HG03097 (cell line): Measurements from ENCODE around the gene DLEC1.
A peak's percentile ranks its signal among the peaks of the same experiment; 100 is the strongest.

Experiments
- ATAC-seq: cut with Tn5 transposase; IDR thresholded peaks from one replicate; pipeline ENCODE4 v1.9.1; 2021; ENCODE audit not compliant: unreplicated experiment, low FRiP score

Gene DLEC1, protein sequence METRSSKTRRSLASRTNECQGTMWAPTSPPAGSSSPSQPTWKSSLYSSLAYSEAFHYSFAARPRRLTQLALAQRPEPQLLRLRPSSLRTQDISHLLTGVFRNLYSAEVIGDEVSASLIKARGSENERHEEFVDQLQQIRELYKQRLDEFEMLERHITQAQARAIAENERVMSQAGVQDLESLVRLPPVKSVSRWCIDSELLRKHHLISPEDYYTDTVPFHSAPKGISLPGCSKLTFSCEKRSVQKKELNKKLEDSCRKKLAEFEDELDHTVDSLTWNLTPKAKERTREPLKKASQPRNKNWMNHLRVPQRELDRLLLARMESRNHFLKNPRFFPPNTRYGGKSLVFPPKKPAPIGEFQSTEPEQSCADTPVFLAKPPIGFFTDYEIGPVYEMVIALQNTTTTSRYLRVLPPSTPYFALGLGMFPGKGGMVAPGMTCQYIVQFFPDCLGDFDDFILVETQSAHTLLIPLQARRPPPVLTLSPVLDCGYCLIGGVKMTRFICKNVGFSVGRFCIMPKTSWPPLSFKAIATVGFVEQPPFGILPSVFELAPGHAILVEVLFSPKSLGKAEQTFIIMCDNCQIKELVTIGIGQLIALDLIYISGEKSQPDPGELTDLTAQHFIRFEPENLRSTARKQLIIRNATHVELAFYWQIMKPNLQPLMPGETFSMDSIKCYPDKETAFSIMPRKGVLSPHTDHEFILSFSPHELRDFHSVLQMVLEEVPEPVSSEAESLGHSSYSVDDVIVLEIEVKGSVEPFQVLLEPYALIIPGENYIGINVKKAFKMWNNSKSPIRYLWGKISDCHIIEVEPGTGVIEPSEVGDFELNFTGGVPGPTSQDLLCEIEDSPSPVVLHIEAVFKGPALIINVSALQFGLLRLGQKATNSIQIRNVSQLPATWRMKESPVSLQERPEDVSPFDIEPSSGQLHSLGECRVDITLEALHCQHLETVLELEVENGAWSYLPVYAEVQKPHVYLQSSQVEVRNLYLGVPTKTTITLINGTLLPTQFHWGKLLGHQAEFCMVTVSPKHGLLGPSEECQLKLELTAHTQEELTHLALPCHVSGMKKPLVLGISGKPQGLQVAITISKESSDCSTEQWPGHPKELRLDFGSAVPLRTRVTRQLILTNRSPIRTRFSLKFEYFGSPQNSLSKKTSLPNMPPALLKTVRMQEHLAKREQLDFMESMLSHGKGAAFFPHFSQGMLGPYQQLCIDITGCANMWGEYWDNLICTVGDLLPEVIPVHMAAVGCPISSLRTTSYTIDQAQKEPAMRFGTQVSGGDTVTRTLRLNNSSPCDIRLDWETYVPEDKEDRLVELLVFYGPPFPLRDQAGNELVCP (N-terminal part only)

GRCh38 chr3:38039101-38039898, at the start of gene DLEC1:
Gene DLEC1 (plus strand): TSS chr3:38039208. CDS start chr3:38039226, 18 bp downstream.
- ATAC-seq, result peak; percentile 93

DNA sequence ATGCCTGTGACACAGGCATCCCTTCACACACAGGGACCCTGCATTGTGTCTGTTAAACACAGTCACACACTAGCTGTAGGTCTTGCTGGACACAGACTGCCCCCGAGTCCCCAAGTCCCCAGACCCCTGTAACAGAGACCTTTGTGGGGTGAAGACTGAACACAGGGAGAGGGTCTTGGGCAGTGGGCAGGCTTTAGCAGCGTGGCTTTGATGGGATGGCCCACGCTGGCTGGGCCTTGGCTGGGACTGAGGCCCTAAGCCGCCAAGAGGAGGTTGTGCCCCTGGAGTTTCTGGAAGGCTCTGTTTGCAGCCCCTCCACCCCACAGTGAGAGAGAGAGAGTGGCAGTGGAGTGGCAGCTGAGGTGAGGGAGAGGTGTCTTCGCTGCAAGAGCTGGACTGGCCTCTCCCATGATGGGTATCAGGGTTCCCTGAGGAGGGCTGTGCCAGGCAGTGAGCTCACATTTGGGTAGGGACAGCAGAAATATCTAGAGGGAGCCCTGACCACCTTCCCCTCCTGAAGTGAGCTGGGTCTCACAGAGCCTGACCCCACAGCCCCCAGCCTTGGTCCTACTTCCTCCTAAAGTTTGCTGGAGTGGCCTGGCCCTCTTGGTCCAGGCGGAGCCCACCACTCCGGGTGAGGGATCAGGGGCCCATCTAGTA, 49.1 kb upstream of the DLEC1 start:
- ATAC-seq, result no peak

- ATAC-seq, result no peak
Observed at GRCh38 chr3:37990527-37990926, 48.5 kb upstream of the DLEC1 start, which contains the start of gene VILL. Gene VILL (plus strand): TSS chr3:37990786. CDS start chr3:37993673, 2,887 bp downstream.

- no peak for ATAC-seq
Observed at GRCh38 chr3:37991109-37991508, 47.9 kb upstream of the DLEC1 start.

DNA sequence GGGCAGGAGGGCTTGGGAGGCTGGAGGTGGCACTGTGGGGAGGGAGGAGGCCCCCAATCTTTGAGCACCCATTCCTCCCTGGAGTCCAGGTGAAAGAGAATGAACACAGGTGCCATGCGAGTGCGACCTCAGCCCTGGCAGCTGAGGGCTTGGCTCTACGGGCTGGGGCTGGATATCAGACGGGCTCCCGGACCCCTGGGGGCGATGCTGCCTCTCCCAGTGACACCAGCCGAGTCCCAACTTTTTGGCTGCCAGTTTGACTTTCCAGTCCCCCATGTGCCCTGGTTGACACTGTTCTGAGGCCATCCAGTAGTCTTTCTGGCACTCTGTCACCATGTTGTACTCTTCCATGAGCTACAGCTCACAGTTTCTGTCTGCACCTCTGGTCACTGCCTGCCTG, 47.2 kb upstream of the DLEC1 start:
- ATAC-seq, result no peak

GRCh38 chr3:37992271-37993066, 46.5 kb upstream of the DLEC1 start:
- ATAC-seq, result no peak

DNA sequence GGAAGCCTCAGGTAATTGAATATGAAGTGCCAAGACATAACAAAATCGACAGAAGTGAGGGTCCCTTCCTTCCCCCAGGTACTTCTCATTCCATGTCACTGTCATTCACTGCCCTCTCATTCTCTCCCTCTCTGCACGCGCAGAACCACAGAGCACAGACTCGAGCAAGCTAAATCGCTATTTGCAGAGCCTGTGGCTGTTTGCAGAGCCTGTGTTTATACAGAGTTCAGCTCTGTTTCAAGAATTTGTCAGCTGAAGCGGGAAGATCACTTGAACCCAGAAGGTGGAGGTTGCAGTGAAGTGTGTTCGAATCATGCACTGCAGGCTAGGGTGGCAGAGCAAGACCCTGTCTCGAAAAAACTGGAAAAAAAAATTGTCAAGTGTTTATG, 45.9 kb upstream of the DLEC1 start:
- no peak for ATAC-seq

DNA sequence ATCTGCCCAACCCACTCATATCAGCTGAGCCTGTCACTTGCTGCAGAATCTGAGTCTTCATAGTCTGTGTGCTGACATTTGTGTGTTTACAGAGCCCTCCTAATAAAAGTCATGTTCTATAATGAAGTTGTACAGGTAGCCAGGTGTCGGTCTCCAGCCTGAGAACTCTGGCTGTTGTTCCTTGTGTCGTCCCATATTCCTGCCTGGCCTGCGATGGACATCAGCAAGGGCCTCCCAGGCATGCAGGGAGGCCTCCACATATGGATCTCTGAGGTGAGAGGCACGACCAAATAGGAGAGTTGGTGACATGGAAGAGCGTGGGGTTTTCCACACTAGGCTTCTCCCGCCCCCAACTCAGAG, 45.6 kb upstream of the DLEC1 start:
- no peak for ATAC-seq

GRCh38 chr3:37993820-37994638, 45.0 kb upstream of the DLEC1 start:
- peak; percentile 36 for ATAC-seq

DNA sequence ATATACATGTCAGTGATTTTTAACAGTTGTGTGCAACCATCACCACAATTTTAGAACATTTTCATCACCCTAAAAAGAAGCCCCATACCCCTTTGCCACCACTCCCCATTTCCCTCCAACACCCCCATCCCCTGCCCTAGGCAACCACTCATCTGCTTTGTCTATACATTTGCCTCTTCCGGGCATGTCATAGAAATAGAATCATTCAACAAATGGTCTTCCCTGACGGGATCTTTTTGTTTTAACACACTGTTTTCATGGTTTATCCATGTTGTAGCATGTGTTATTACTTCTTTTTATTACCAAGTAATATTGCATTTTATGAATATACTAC, 44.4 kb upstream of the DLEC1 start:
- ATAC-seq, result no peak

- no peak for ATAC-seq
Observed at GRCh38 chr3:37995652-37996641, 43.1 kb upstream of the DLEC1 start.

- peak; percentile 51 for ATAC-seq
Observed at GRCh38 chr3:37996785-37997301, 42.2 kb upstream of the DLEC1 start.

DNA sequence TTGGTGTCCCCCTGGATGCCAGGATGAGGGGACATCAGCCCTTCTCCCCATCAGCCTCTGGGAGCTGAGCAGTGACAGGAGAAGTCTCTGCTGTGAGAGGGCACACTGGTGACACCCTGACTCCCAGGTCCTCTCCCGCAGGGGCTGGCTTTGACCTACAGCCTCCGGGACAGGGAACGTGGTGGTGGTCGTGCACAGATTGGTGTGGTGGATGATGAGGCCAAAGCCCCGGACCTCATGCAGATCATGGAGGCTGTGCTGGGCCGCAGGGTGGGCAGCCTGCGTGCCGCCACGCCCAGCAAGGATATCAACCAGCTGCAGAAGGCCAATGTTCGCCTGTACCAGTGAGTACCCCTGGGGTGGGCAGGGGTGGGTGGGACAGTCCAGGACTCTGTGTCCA, 41.7 kb upstream of the DLEC1 start:
- no peak for ATAC-seq

- no peak for ATAC-seq
Observed at GRCh38 chr3:37997791-37998370, 41.1 kb upstream of the DLEC1 start.

GRCh38 chr3:37999836-38000235, 39.2 kb upstream of the DLEC1 start:
- no peak for ATAC-seq

DNA sequence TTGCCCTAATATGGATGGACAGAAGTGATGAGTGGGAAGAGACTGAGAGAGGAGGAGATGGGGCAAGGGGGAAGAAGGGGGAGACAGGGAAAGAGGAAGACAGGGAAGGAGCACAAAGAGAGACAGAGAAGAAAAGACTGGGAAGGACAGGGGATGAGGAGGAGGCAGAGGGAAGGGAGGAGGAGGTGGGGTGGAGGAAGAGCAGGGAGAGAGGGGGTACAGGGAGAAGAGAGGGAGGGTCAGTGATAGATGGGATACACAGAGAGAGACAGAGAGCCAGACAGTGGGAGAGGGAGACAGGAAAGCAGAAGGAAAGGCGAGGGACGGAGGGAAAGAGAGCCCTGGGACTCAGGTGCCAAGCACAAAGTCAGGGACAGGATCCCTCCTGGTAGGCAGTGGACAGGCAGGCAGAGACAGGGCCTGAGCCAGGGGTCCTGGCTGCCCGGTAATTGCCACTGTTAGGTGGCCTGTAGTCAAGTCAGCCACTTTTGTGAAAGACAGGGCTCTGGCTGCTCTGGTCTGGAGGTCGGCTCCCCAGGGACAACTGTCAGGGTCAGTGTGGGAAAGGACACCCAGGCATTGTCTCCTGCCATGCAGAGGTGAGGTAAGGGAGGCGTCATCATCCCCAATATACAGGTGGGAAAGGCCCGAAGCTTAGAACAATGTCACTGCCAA, 38.6 kb upstream of the DLEC1 start:
- no peak for ATAC-seq
